HG03342 (cell line): ENCODE data around the gene KCNAB2.

Experiments used
- ATAC-seq: cut with Tn5 transposase; IDR thresholded peaks from one replicate; pipeline ENCODE4 v1.9.1; 2021; ENCODE audit warnings: mild to moderate bottlenecking, moderate library complexity; ENCODE audit not compliant: unreplicated experiment

The KCNAB2 gene

DNA sequence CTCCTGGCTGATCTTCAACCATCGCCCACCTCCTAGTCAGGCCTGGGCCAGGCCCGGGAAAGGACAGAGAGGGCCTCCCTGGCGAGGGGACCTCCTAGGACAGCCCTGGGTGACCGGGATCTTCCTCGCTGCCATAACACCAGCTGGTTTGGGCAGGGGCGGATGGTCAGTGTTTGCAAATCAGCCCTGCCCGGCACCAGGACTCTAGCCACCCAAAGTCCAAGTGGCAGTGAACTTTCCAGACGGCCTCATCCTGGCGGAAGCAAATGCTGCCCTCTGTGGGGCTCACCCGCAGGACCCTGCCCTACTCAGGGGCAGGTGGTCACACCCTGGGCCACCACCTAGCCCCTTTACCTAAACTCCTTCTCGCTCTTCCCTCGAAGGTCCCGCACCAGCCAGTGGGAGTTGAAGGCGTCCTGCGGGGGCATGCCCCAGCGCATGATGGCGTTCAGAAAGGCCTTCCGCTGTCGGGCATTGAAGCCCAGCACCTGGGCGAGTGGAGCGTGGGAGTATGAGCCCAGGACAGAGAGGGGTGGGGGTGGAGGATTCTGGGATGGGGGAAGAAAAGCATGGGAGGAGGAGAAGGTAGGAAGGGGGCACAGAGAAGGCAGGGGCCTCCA is 79.2 kb downstream of the KCNAB2 start:
- ATAC-seq = no peak

DNA sequence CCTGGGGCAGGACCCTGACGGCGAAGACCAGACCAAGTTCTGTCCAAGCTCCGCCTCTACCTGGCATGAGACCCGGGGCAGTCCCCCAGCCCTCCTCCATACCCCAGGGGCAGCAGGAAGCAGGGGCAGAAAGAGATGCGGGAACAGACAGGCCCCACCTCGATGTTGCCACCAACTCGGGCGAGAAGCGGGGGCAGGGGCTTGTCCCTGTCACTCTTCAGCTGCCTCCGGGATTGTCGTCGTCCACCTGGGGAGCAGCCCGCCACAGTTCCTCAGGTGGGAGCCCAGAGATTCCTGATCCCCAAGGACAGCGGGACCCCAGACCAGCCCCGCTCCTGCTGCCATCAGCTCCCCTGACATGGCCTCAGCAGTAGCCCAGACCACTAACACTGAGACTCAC is 79.7 kb downstream of the KCNAB2 start:
- ATAC-seq = no peak

GRCh38 chr1:6126028-6126427 is 80.3 kb downstream of the KCNAB2 start:
- ATAC-seq = no peak

- ATAC-seq = no peak
Measured at GRCh38 chr1:6126521-6127067, 80.9 kb downstream of the KCNAB2 start.

- ATAC-seq = no peak
Measured at GRCh38 chr1:6127587-6128163, 82.0 kb downstream of the KCNAB2 start.

- ATAC-seq = no peak
Measured at GRCh38 chr1:6128276-6129081, 82.8 kb downstream of the KCNAB2 start.

GRCh38 chr1:6129313-6129712 is 83.6 kb downstream of the KCNAB2 start:
- ATAC-seq = no peak

GRCh38 chr1:6130036-6130435 is 84.3 kb downstream of the KCNAB2 start:
- ATAC-seq = no peak

DNA sequence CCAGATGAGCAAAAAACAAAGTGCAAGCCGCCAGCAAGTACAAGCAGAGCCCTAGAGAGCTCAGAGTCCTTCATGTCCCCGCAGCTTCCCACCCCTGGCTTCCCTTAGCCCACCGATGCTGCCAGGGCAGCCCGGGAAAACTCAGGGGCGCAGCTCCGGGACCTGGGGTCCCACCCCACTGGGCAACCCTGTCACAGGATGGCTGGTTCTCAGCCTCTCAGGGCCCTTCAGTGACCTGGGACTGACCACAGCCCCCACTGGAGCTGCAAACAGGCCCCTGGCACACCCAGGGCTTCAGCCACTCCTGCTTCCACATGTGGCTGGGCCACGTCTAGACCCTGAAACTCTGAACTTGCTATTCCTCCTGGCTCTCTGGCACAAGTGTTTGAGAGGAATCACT is 84.9 kb downstream of the KCNAB2 start:
- no peak for ATAC-seq

- no peak for ATAC-seq
Measured at GRCh38 chr1:6131561-6131960, 85.9 kb downstream of the KCNAB2 start.

DNA sequence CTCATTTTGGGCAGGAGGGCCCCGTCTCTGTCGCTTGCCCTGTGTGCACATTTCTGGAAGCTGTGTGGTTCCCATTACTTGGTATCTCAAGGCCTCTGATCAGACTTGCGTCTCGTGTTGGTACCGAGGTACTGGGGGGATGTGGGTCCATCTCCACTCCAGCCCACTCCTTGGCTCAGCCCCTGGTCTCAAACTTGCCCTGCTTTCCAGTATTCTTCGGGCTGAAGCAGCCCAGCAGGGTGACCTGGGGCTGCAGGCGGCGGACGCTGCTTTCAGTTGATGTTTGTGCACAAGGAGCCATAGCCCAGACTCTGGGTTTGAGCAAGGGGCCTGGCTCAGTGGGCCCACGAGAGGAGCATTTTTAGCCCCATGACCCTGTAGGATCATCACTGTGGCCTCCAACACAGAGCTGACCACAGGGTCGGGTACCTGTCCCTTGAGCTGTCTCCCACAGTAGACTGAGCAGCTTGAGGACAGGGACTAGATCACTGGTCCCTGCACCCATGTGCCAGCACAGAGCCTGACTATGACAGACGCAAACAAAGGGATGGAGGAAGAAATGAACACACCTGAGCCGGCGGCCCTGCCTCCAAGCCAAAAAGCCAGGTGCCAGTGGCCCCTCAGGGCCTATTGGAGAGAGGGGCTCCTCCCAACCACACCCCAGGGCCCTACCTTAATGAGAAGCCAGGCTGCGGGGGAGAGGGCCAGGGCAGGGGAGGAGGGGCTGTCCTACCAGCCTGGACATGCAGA is 87.6 kb downstream of the KCNAB2 start:
- no peak for ATAC-seq

GRCh38 chr1:6134206-6134605 is 88.5 kb downstream of the KCNAB2 start:
- ATAC-seq = no peak

GRCh38 chr1:6134741-6135510 is 89.2 kb downstream of the KCNAB2 start:
- ATAC-seq = no peak

GRCh38 chr1:6136516-6137220 is 91.0 kb downstream of the KCNAB2 start:
- no peak for ATAC-seq

GRCh38 chr1:6137758-6138157 is 92.1 kb downstream of the KCNAB2 start:
- no peak for ATAC-seq

DNA sequence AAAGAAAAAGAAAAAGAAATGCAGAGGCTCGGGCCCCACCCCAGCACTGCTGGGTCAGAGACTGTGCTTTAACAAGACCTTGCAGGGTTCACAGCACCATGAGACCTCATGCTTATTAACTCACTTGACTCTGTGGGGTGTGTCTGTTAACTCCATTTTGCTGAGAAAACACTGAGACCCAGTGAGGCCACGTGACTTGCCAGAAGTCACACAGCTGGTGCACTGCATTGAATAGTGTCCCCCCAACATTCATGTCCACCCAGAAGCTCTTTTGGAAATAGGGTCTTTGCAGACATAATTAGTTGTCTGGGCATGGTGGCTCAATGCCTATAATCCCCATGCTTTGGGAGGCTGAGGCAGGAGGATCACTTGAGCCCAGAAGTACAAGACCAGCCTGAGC is 94.7 kb downstream of the KCNAB2 start:
- no peak for ATAC-seq

GRCh38 chr1:6141592-6141991 is 95.9 kb downstream of the KCNAB2 start:
- no peak for ATAC-seq

- ATAC-seq = no peak
Measured at GRCh38 chr1:6142036-6142621, 96.4 kb downstream of the KCNAB2 start.

DNA sequence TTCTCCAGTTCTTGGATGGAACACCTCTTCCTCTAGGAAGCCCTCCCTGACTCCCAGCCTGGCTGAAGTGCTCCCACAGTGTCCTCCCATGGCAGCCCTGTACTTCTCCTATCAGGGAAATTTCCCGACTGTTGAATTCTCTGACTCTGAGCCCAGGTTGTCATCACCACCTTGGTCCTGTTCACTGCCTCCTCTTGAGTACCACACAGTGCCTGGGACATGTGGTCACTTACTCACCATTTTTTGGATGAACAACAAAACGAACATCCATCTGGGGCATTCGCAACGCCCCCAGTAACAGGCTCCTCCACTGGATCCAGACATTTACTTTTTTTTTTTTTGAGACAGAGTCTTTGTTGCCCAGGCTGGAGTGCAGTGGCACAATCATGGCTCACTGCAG is 97.0 kb downstream of the KCNAB2 start:
- no peak for ATAC-seq

DNA sequence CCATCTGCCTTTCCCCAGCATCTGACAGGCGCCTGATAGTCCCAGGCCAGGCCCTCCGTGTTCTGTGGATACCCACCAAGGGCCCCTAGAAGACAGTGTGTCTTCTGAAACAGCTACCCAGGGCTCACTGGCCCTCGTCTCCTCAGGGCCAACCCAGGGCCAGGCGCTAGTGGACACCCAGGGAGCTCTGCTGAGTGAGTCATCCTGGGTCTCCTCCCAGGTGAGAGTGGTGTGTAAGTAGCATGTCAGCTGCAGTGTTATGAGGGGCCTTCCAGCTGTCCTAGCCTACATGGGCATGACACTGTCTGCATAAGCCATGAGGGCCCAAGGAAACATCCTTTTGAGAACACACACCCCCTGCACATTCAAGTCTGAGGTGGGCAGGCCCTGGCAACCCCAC is 97.7 kb downstream of the KCNAB2 start:
- ATAC-seq = no peak
